Measurements from ENCODE around the gene SULT2B1.

The SULT2B1 gene

GRCh38 chr19:48512504-48513288 lies 39.3 kb upstream of the SULT2B1 start:
- Histone ChIP-seq H3F3A (ENCODE audit: insufficient read depth, low read length) (no peaks in the 10 kb centered on the region), H3K36me3 (replicated peaks; ENCODE audit: insufficient read depth, low read length) (no peaks in the 10 kb centered on the region), H3K9ac (ENCODE audit: low read length) (no peak overlapping the region), H2AFZ (ENCODE audit: low read length) (peak overlapping the region; percentile 94), H4K20me1 (ENCODE audit: insufficient read depth, low read length) (no peaks in the 10 kb centered on the region), H3K27me3 (replicated peaks; ENCODE audit: insufficient read depth, low read length) (peaks cover 68% of the 10 kb centered on the region), H3K4me3 (ENCODE audit: low read length) (peak overlapping the region; percentile 72), H3K4me2 (ENCODE audit: low read depth, low read length) (peak overlapping the region; percentile 94; the same call in 1 of the 2 replicates), H3K27ac (ENCODE audit: low read length) (no peak overlapping the region), H3K4me1 (ENCODE audit: low read length) (no peaks in the 10 kb centered on the region), H3K9me2 (replicated peaks; ENCODE audit: insufficient read depth, low read length) (no peaks in the 10 kb centered on the region), H3K79me2 (ENCODE audit: low read length) (no peaks in the 10 kb centered on the region), H3K9me3 (replicated peaks; ENCODE audit: insufficient read depth, low read length) (no peaks in the 10 kb centered on the region)
- TF ChIP-seq EZH2phosphoT487 (IDR thresholded peaks at IDR 0.05; ENCODE audit: low read length) (no peak), CTCF (IDR thresholded peaks at IDR 0.05; ENCODE audit: low read length) (no peak), EZH2 (optimal IDR thresholded peaks at IDR 0.05; ENCODE audit: low read depth, low read length) (no peak)
- DNase-seq, result no peak

GRCh38 chr19:48513289-48514122 lies 38.5 kb upstream of the SULT2B1 start:
- H3K9ac ChIP-seq (ENCODE audit: low read length), result peak overlapping the region; percentile 17; the same call in 1 of the 2 replicates
- H3K27ac ChIP-seq (ENCODE audit: low read length), result no peak overlapping the region
- peak; percentile 49 for DNase-seq
- no peaks in the 10 kb centered on the region for H3K79me2 ChIP-seq (ENCODE audit: low read length)
- peak overlapping the region; percentile 94 for H3K4me2 ChIP-seq (ENCODE audit: low read depth, low read length)
- H2AFZ ChIP-seq (ENCODE audit: low read length), result peak overlapping the region; percentile 94
- H3K4me3 ChIP-seq (ENCODE audit: low read length), result peak overlapping the region; percentile 72
- H3F3A ChIP-seq (ENCODE audit: insufficient read depth, low read length), result no peaks in the 10 kb centered on the region
- no peaks in the 10 kb centered on the region for H3K9me2 ChIP-seq (replicated peaks; ENCODE audit: insufficient read depth, low read length)
- no peaks in the 10 kb centered on the region for H4K20me1 ChIP-seq (ENCODE audit: insufficient read depth, low read length)
- peaks cover 67% of the 10 kb centered on the region for H3K27me3 ChIP-seq (replicated peaks; ENCODE audit: insufficient read depth, low read length)
- no peaks in the 10 kb centered on the region for H3K9me3 ChIP-seq (replicated peaks; ENCODE audit: insufficient read depth, low read length)
- TF ChIP-seq EZH2phosphoT487 (IDR thresholded peaks at IDR 0.05; ENCODE audit: low read length), result no peak
- TF ChIP-seq EZH2 (optimal IDR thresholded peaks at IDR 0.05; ENCODE audit: low read depth, low read length), result no peak
- no peak for TF ChIP-seq CTCF (IDR thresholded peaks at IDR 0.05; ENCODE audit: low read length)
- no peaks in the 10 kb centered on the region for H3K4me1 ChIP-seq (ENCODE audit: low read length)
- no peaks in the 10 kb centered on the region for H3K36me3 ChIP-seq (replicated peaks; ENCODE audit: insufficient read depth, low read length)

- 0 out of 2 replicates have a peak overlapping the region, but pooled peaks have one; percentile 94 for H2AFZ ChIP-seq (ENCODE audit: low read length)
- H3K27ac ChIP-seq (ENCODE audit: low read length), result no peak overlapping the region
Observed at GRCh38 chr19:48514123-48514458, 37.9 kb upstream of the SULT2B1 start.

More at GRCh38 chr19:48514123-48514458, 37.9 kb upstream of the SULT2B1 start:
- Histone ChIP-seq H3K27me3 (replicated peaks; ENCODE audit: insufficient read depth, low read length) (peaks cover 61% of the 10 kb centered on the region), H3K4me2 (ENCODE audit: low read depth, low read length) (peak overlapping the region; percentile 94), H3K4me1 (ENCODE audit: low read length) (no peaks in the 10 kb centered on the region), H3K9ac (ENCODE audit: low read length) (no peak overlapping the region), H3F3A (ENCODE audit: insufficient read depth, low read length) (no peaks in the 10 kb centered on the region), H3K79me2 (ENCODE audit: low read length) (no peaks in the 10 kb centered on the region), H3K9me2 (replicated peaks; ENCODE audit: insufficient read depth, low read length) (no peaks in the 10 kb centered on the region), H3K36me3 (replicated peaks; ENCODE audit: insufficient read depth, low read length) (no peaks in the 10 kb centered on the region), H4K20me1 (ENCODE audit: insufficient read depth, low read length) (no peaks in the 10 kb centered on the region), H3K4me3 (ENCODE audit: low read length) (peak overlapping the region; percentile 72), H3K9me3 (replicated peaks; ENCODE audit: insufficient read depth, low read length) (no peaks in the 10 kb centered on the region)
- no peak for DNase-seq
- TF ChIP-seq CTCF (IDR thresholded peaks at IDR 0.05; ENCODE audit: low read length), result no peak
- no peak for TF ChIP-seq EZH2 (optimal IDR thresholded peaks at IDR 0.05; ENCODE audit: low read depth, low read length)
- TF ChIP-seq EZH2phosphoT487 (IDR thresholded peaks at IDR 0.05; ENCODE audit: low read length), result no peak
